HL-60/S4 treated with retinoic acid at 250 ng/mL for 4 days and 3 days (cell line): ENCODE data around the gene BIRC6.
"Not testable (repeated sequence)": the region's sequence is repeated elsewhere in the genome, so short reads cannot be mapped to it uniquely, and the experiment has no call there.

Experiments
- in situ Hi-C: fragments of 300-500 bp; cut with MboI; formaldehyde crosslinking; loops from 2 replicates; pipeline ENCODE4 v1.7.0; 2022; ENCODE audit warnings: low sequenced_read_pairs

The BIRC6 gene

GRCh38 chr2:32611366-32611765 is 254.5 kb downstream of the BIRC6 start:
- in situ Hi-C loops: no loop called here

GRCh38 chr2:32611771-32612170 is 254.9 kb downstream of the BIRC6 start:
- in situ Hi-C loops: no loop called here

- in situ Hi-C loops: no loop called here
These were observed 257.3 kb downstream of the BIRC6 start for GRCh38 chr2:32614084-32614483.

- in situ Hi-C loops: no loop called here
These were observed 260.9 kb downstream of the BIRC6 start for GRCh38 chr2:32617599-32618189.

- in situ Hi-C loops: no loop called here
These were observed 265.9 kb downstream of the BIRC6 start for GRCh38 chr2:32622570-32623310.

- in situ Hi-C loops: no loop called here
These were observed 266.5 kb downstream of the BIRC6 start for GRCh38 chr2:32623311-32623706.

- in situ Hi-C loops: no loop called here
These were observed 268.0 kb downstream of the BIRC6 start for GRCh38 chr2:32624812-32625211.

GRCh38 chr2:32626639-32627221 is 269.9 kb downstream of the BIRC6 start:
- in situ Hi-C loops: no loop called here

GRCh38 chr2:32627441-32627813 is 270.6 kb downstream of the BIRC6 start:
- in situ Hi-C loops: no loop called here

GRCh38 chr2:32627814-32628579 is 271.2 kb downstream of the BIRC6 start, which contains the start of gene TTC27:
Gene TTC27, plus strand, starts transcription at chr2:32628050. Its CDS starts 243 bp downstream, at chr2:32628293.
- in situ Hi-C loops: no loop called here

- in situ Hi-C loops: no loop called here
These were observed 275.3 kb downstream of the BIRC6 start for GRCh38 chr2:32632089-32632488.

GRCh38 chr2:32633040-32633439 is 276.2 kb downstream of the BIRC6 start:
- in situ Hi-C loops: no loop called here

GRCh38 chr2:32638548-32638947 is 281.7 kb downstream of the BIRC6 start:
- in situ Hi-C loops: not testable (repeated sequence)

GRCh38 chr2:32641180-32641579 is 284.4 kb downstream of the BIRC6 start:
- in situ Hi-C loops: no loop called here

- in situ Hi-C loops: no loop called here
These were observed 290.4 kb downstream of the BIRC6 start for GRCh38 chr2:32647180-32647651.

- in situ Hi-C loops: no loop called here
These were observed 295.9 kb downstream of the BIRC6 start for GRCh38 chr2:32652555-32653209.

GRCh38 chr2:32656069-32656468 is 299.2 kb downstream of the BIRC6 start:
- in situ Hi-C loops: no loop called here

GRCh38 chr2:32663864-32664263 is 307.0 kb downstream of the BIRC6 start:
- in situ Hi-C loops: no loop called here

GRCh38 chr2:32666704-32667103 is 309.9 kb downstream of the BIRC6 start:
- in situ Hi-C loops: no loop called here

- in situ Hi-C loops: no loop called here
These were observed 311.4 kb downstream of the BIRC6 start for GRCh38 chr2:32668254-32668653.
